ENCODE measurements around the gene NHSL1. TPM values are rescaled to one million over a fixed set of nuclear protein-coding genes. Genes with fewer than 3 reads are reported as not detected.

The NHSL1 gene
- total and polyA plus RNA-seq, 8 donors = 37.8 to 90.2 (median 76.8) TPM

DNA sequence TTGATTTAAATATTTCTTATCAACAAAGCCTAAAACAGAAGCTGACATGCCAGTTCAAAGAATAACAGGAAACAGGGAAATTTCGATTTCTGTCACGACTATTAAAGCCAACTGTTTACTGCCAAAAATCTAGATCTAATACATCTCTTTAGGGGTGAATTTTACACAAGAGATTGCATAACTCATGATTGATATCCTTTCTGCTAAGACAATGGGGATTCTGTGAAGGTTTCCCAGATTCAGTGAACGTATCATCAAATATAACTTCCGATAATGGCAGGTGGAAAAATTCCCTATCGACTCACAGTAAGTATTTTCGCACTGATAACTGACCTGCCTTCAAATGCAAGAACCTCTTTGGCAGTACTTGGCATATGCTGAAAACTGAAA lies 42.9 kb downstream of the NHSL1 start:
- Histone ChIP-seq H3K9me3 (no peaks in the 10 kb centered on the region), H3K27ac (no peak overlapping the region), H3K4me3 (no peak overlapping the region), H3K36me3 (no peaks in the 10 kb centered on the region), H3K4me1 (peaks cover 3 to 6% of the 10 kb centered on the region in 2 donors), H3K27me3 (no peaks in the 10 kb centered on the region)
- intact Hi-C loops (cut with DNase I) = no loop called here
- ATAC-seq (no peak), DNase-seq (no peak)
- TF ChIP-seq, protein P1, sequence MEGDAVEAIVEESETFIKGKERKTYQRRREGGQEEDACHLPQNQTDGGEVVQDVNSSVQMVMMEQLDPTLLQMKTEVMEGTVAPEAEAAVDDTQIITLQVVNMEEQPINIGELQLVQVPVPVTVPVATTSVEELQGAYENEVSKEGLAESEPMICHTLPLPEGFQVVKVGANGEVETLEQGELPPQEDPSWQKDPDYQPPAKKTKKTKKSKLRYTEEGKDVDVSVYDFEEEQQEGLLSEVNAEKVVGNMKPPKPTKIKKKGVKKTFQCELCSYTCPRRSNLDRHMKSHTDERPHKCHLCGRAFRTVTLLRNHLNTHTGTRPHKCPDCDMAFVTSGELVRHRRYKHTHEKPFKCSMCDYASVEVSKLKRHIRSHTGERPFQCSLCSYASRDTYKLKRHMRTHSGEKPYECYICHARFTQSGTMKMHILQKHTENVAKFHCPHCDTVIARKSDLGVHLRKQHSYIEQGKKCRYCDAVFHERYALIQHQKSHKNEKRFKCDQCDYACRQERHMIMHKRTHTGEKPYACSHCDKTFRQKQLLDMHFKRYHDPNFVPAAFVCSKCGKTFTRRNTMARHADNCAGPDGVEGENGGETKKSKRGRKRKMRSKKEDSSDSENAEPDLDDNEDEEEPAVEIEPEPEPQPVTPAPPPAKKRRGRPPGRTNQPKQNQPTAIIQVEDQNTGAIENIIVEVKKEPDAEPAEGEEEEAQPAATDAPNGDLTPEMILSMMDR (IDR thresholded peaks at IDR 0.05) = no peak

DNA sequence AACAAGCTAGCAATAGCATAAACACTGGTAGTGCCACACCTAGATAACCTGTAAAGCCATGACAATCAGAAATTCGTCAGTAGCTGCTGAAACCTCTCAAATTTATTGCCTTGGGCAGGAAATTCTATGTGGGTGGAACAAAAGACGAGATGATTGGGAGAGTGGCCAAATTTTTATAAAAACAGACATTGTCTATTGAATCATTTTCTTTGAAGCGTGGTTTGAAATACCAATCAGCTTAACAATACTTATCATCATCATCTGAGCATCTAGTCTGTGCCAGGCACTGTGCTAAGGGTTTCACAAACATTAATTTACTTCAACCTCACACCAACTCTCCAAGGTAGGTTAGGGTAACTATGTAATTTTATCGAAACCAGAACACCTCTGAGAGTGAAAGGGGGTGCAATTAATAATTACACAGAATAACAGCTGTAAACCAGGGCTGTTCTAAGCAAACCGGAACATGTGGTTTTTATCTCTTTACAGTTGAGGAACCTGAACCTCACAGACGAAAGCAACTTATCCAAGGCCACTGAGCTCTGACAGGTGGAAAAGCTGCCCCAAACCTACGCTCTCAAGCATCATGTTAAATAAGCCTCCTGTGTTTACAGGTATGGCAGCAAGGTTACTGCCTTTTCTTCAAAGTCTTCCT lies 43.4 kb downstream of the NHSL1 start:
- Histone ChIP-seq H3K9me3 (no peaks in the 10 kb centered on the region), H3K36me3 (no peaks in the 10 kb centered on the region), H3K4me1 (peaks cover 3 to 6% of the 10 kb centered on the region in 2 donors), H3K4me3 (no peak overlapping the region), H3K27ac (peak overlapping the region in 1 of 2 donors; percentile 38), H3K27me3 (no peaks in the 10 kb centered on the region)
- TF ChIP-seq, protein P1 (IDR thresholded peaks at IDR 0.05) = no peak
- peak; percentile 36 for ATAC-seq
- no peak for DNase-seq
- intact Hi-C loops (cut with DNase I) = no loop called here

DNA sequence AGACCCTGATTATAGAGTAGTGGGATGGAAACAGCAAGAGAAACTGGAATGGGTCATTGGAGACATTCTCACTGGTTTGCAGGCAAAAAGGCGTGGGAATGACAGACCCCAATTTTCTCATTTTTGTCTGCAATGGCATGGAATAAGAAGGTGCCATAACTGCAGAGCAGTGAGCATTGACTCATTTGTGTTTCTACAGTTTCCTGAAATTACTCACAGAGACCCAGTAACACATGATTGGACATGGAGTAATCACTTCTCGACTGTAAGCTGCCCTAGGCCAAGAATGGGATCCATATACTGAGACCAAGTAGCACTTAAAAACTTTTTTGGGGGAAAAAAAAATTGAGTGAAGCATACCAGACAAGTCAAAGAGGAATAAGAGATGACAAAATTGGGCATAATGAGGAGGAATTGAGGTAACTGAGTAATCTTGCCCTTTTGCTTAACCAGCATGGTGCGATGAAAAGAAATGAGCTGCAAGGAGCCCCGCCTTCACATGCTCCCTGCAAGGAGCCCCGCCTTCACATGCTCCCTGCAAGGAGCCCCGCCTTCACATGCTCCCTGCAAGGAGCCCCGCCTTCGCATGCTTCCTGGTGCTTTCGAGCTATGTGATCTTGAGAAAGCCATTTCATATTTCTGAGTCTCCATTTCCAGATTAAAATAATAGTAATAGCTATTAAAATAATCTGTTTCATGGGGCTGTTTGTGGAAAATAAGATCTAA lies 44.1 kb downstream of the NHSL1 start:
- H3K27ac ChIP-seq = peak overlapping the region in 1 of 2 donors; percentile 38
- DNase-seq = peak in 1 of 4 donors; percentile 59

DNA sequence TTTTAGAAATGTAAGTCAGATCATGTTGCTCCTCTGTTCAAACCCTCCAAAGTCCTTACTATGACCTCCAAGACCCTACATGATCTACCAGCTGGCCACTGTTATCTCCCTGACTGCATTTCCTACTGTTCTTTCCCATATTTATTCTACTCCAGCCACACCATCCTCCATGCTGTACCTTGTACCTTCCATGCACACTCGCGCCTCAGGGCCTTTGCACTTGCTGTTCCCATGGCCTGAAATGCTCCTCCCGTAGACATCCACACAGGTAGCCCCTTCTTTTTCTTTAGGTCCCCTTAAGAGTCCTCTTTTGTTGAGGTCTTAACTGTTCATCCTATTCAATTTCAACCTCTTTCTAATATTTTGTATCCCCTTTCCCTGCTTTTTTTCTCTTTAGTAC lies 48.3 kb downstream of the NHSL1 start:
- H3K4me3 ChIP-seq = no peak overlapping the region

More for the DNA sequence above, 44.1 kb downstream of the NHSL1 start:
- peaks cover 3 to 6% of the 10 kb centered on the region in 2 donors for H3K4me1 ChIP-seq
- peak; percentile 87 for ATAC-seq
- intact Hi-C loops (cut with DNase I) = no loop called here
- H3K9me3 ChIP-seq = no peaks in the 10 kb centered on the region
- no peaks in the 10 kb centered on the region for H3K36me3 ChIP-seq
- H3K27me3 ChIP-seq = no peaks in the 10 kb centered on the region
- H3K4me3 ChIP-seq = no peak overlapping the region
- TF ChIP-seq, protein P1 (IDR thresholded peaks at IDR 0.05) = no peak

DNA sequence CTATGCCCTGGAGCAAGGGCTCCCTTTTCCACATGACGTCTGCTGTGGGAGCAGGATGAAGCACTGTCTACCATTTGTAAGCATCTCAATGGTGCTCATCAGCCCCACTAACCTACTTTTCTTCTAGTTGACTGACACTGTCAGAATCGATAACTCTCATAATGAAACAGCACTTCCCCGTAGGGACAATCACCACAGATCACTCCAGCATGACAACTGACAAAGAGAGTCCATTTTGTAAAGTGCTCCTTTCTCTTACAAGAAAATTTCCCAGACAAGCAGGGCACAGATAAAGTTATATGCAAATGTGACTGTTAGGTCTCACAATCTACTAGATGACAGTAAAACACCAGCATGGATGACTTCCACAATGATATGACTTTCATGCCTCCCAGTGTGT lies 48.8 kb downstream of the NHSL1 start:
- H3K27ac ChIP-seq = no peak overlapping the region
- no peaks in the 10 kb centered on the region for H3K9me3 ChIP-seq
- intact Hi-C loops (cut with DNase I) = no loop called here
- no peak for ATAC-seq
- TF ChIP-seq, protein P1 (IDR thresholded peaks at IDR 0.05) = no peak
- no peaks in the 10 kb centered on the region for H3K27me3 ChIP-seq
- H3K4me3 ChIP-seq = no peak overlapping the region
- H3K36me3 ChIP-seq = no peaks in the 10 kb centered on the region
- DNase-seq = no peak
- H3K4me1 ChIP-seq = no peaks in the 10 kb centered on the region

More for the DNA sequence above, 48.3 kb downstream of the NHSL1 start:
- DNase-seq (no peak), ATAC-seq (no peak)
- Histone ChIP-seq H3K36me3 (no peaks in the 10 kb centered on the region), H3K27ac (no peak overlapping the region), H3K9me3 (no peaks in the 10 kb centered on the region), H3K27me3 (no peaks in the 10 kb centered on the region), H3K4me1 (peaks cover 3 to 6% of the 10 kb centered on the region in 2 donors)
- TF ChIP-seq, protein P1 (IDR thresholded peaks at IDR 0.05) = no peak
- intact Hi-C loops (cut with DNase I) = no loop called here
